GM23248 (cell line): ENCODE data around the gene RPS19BP1. TPM values are rescaled to one million over a fixed set of nuclear protein-coding genes. Genes with fewer than 3 reads are reported as not detected.

Experiments used
- DNase-seq: peaks from one replicate; pipeline ENCODE4 v3.0.0-alpha.2; 2015
- H2AFZ ChIP-seq: fragments of 200-600 bp; sonication (generic); 2 replicates; pipeline ENCODE4 v1.6.1; 2016; ENCODE audit warnings: antibody characterized with exemption
- H3F3A ChIP-seq: fragments of 200-600 bp; sonication (generic); 2 replicates; pipeline ENCODE4 v1.6.1; 2016; ENCODE audit warnings: mild to moderate bottlenecking, antibody characterized with exemption, mixed run types; ENCODE audit not compliant: insufficient read depth
- H3K27ac ChIP-seq: fragments of 200-600 bp; sonication (generic); 2 replicates; pipeline ENCODE4 v1.5.1; 2016; ENCODE audit warnings: mild to moderate bottlenecking
- H3K27me3 ChIP-seq: fragments of 200-600 bp; sonication (generic); replicated peaks from 2 replicates; pipeline ENCODE4 v1.6.1; 2016; ENCODE audit warnings: mild to moderate bottlenecking; ENCODE audit not compliant: insufficient read depth
- H3K36me3 ChIP-seq: fragments of 200-600 bp; sonication (generic); 2 replicates; pipeline ENCODE4 v1.6.1; 2016; ENCODE audit warnings: low read depth, mild to moderate bottlenecking
- H3K4me1 ChIP-seq: fragments of 200-600 bp; sonication (generic); 2 replicates; pipeline ENCODE4 v1.6.1; 2016; ENCODE audit warnings: mild to moderate bottlenecking; ENCODE audit not compliant: insufficient read depth
- H3K4me2 ChIP-seq: fragments of 200-600 bp; sonication (generic); one replicate; pipeline ENCODE4 v1.6.1; 2016; ENCODE audit warnings: mild to moderate bottlenecking; ENCODE audit not compliant: unreplicated experiment
- H3K4me3 ChIP-seq: fragments of 200-600 bp; sonication (generic); 2 replicates; pipeline ENCODE4 v1.5.1; 2016; ENCODE audit warnings: mild to moderate bottlenecking
- H3K79me2 ChIP-seq: fragments of 200-600 bp; sonication (generic); 2 replicates; pipeline ENCODE4 v1.6.1; 2016; ENCODE audit warnings: mild to moderate bottlenecking; ENCODE audit not compliant: insufficient read depth
- H3K9ac ChIP-seq: fragments of 200-600 bp; sonication (generic); 2 replicates; pipeline ENCODE4 v1.6.1; 2016; ENCODE audit warnings: mild to moderate bottlenecking
- H3K9me2 ChIP-seq: fragments of 200-600 bp; sonication (generic); 2 replicates; pipeline ENCODE4 v1.6.1; 2016; ENCODE audit warnings: mixed run types, mild to moderate bottlenecking, moderate library complexity; ENCODE audit not compliant: insufficient read depth
- H3K9me3 ChIP-seq: fragments of 200-600 bp; sonication (generic); one replicate; pipeline ENCODE4 v1.6.1; 2017; ENCODE audit warnings: low read depth
- H4K20me1 ChIP-seq: fragments of 200-600 bp; sonication (generic); 2 replicates; pipeline ENCODE4 v1.6.0; 2016; ENCODE audit not compliant: insufficient read depth
- EZH2 ChIP-seq: fragments of 200-600 bp; sonication (generic); IDR thresholded peaks from 2 replicates; pipeline ENCODE4 v1.6.1; 2018; ENCODE audit warnings: antibody characterized with exemption, mild to moderate bottlenecking; ENCODE audit not compliant: insufficient read depth, poor library complexity, severe bottlenecking
- EZH2phosphoT487 ChIP-seq: fragments of 200-600 bp; sonication (generic); IDR thresholded peaks from 2 replicates; pipeline ENCODE4 v1.6.1; 2018; ENCODE audit warnings: antibody characterized with exemption, moderate library complexity, mild to moderate bottlenecking, low read depth; ENCODE audit not compliant: insufficient read depth
- WGBS, 2 experiments: methylation state at CpG; one replicate each; pipeline ENCODE4 v1.1.6; 2015 to 2017; ENCODE audit warnings: low lambda C conversion rate in 2 of 2, low coverage in 1 of 2; ENCODE audit errors: missing lambda C conversion rate in 2 of 2; 5-methylcytosine and 5-hydroxymethylcytosine counted together
- in situ Hi-C: fragments of 300-500 bp; cut with MboI; formaldehyde crosslinking; loops from 2 replicates; pipeline ENCODE4 v1.15.0; 2020
- polyA plus RNA-seq: library from polyadenylated mRNA; unstranded; fragments of >200 nt; fragmentation: Nextera tagmentation; extraction: Ambion mirVana; gene quantifications from 2 replicates; pipeline ENCODE4 v1.2.1, GENCODE V29; 2016
- total RNA-seq: library from RNA; depleted of rRNA; stranded (reverse); fragments of >200 nt; shearing (Covaris generic); gene quantifications from 2 replicates; pipeline ENCODE4 v1.2.3, GENCODE V29; 2014

Gene RPS19BP1
- total and polyA plus RNA-seq, 2 experiments from 2014 or later = 93.9 to 114 TPM

GRCh38 chr22:39527481-39527961, 5.0 kb downstream of the RPS19BP1 start:
- Histone ChIP-seq H3K4me1 (peaks cover 21% of the 10 kb centered on the region), H3F3A (peaks cover 31% of the 10 kb centered on the region), H3K27ac (no peak overlapping the region), H3K4me2 (no peak overlapping the region), H3K36me3 (peaks cover 3% of the 10 kb centered on the region; the same call in 1 of the 2 replicates), H3K9me2 (no peaks in the 10 kb centered on the region), H3K79me2 (peaks cover 49% of the 10 kb centered on the region), H3K9ac (no peak overlapping the region), H3K27me3 (no peaks in the 10 kb centered on the region), H2AFZ (no peak overlapping the region), H3K9me3 (no peaks in the 10 kb centered on the region), H3K4me3 (no peak overlapping the region), H4K20me1 (peaks cover 5% of the 10 kb centered on the region; the same call in 1 of the 2 replicates)
- WGBS, 2 experiments = 47 to 48% methylated on average over 6 of the region's 6 CpGs
- no peak for DNase-seq
- in situ Hi-C loops = no loop called here
- TF ChIP-seq EZH2 (no peak), EZH2phosphoT487 (no peak)

GRCh38 chr22:39526736-39527171, 5.8 kb downstream of the RPS19BP1 start:
- no peak overlapping the region for H2AFZ ChIP-seq
- no peak for DNase-seq
- no peak overlapping the region for H3K4me3 ChIP-seq
- H3K27ac ChIP-seq = no peak overlapping the region
- H3K79me2 ChIP-seq = peaks cover 50% of the 10 kb centered on the region
- peaks cover 38% of the 10 kb centered on the region for H3F3A ChIP-seq
- H3K4me2 ChIP-seq = no peak overlapping the region
- H3K36me3 ChIP-seq = peaks cover 11% of the 10 kb centered on the region
- H3K9ac ChIP-seq = no peak overlapping the region
- peaks cover 11% of the 10 kb centered on the region; the same call in 1 of the 2 replicates for H4K20me1 ChIP-seq
- H3K27me3 ChIP-seq = no peaks in the 10 kb centered on the region
- in situ Hi-C loops = no loop called here
- TF ChIP-seq EZH2phosphoT487 = no peak
- TF ChIP-seq EZH2 = no peak
- no peaks in the 10 kb centered on the region for H3K9me3 ChIP-seq
- peaks cover 20% of the 10 kb centered on the region for H3K4me1 ChIP-seq
- H3K9me2 ChIP-seq = no peaks in the 10 kb centered on the region
- WGBS, 2 experiments = 75 to 78% methylated on average over 4 of the region's 4 CpGs

- H3K9me3 ChIP-seq = no peaks in the 10 kb centered on the region
- in situ Hi-C loops = no loop called here
- H3K27ac ChIP-seq = 0 out of 2 replicates have a peak overlapping the region, but pooled peaks have one; percentile 96
- no peak overlapping the region for H3K9ac ChIP-seq
- no peaks in the 10 kb centered on the region for H3K9me2 ChIP-seq
- peaks cover 14% of the 10 kb centered on the region; the same call in 1 of the 2 replicates for H4K20me1 ChIP-seq
- peaks cover 50% of the 10 kb centered on the region for H3K79me2 ChIP-seq
- no peak overlapping the region for H3K4me3 ChIP-seq
- peaks cover 46% of the 10 kb centered on the region for H3F3A ChIP-seq
- peaks cover 9% of the 10 kb centered on the region for H3K4me1 ChIP-seq
- WGBS, 2 experiments = 96 to 98% methylated on average over 4 of the region's 4 CpGs
- H3K27me3 ChIP-seq = no peaks in the 10 kb centered on the region
- no peak overlapping the region for H2AFZ ChIP-seq
- no peak for DNase-seq
- no peak for TF ChIP-seq EZH2
- no peak for TF ChIP-seq EZH2phosphoT487
- H3K36me3 ChIP-seq = peaks cover 19% of the 10 kb centered on the region
- H3K4me2 ChIP-seq = no peak overlapping the region
These were observed 6.9 kb downstream of the RPS19BP1 start for GRCh38 chr22:39525658-39525975.

GRCh38 chr22:39524753-39525657, 7.5 kb downstream of the RPS19BP1 start:
- in situ Hi-C loops = no loop called here

More at GRCh38 chr22:39524753-39525657, 7.5 kb downstream of the RPS19BP1 start:
- Histone ChIP-seq H3F3A (peaks cover 46% of the 10 kb centered on the region), H2AFZ (no peak overlapping the region), H3K4me2 (no peak overlapping the region), H3K9me3 (no peaks in the 10 kb centered on the region), H3K9me2 (no peaks in the 10 kb centered on the region), H3K4me1 (peaks cover 5% of the 10 kb centered on the region; the same call in 1 of the 2 replicates), H4K20me1 (peaks cover 14% of the 10 kb centered on the region; the same call in 1 of the 2 replicates), H3K4me3 (no peak overlapping the region), H3K9ac (no peak overlapping the region), H3K36me3 (peaks cover 18% of the 10 kb centered on the region), H3K27me3 (no peaks in the 10 kb centered on the region), H3K79me2 (peaks cover 46% of the 10 kb centered on the region), H3K27ac (peak overlapping the region; percentile 96; the same call in 1 of the 2 replicates)
- WGBS, 2 experiments = 69 to 75% methylated on average over 10 of the region's 10 CpGs
- no peak for TF ChIP-seq EZH2phosphoT487
- TF ChIP-seq EZH2 = no peak
- no peak for DNase-seq
